Measurements from ENCODE around the gene KAZN.

The KAZN gene

DNA sequence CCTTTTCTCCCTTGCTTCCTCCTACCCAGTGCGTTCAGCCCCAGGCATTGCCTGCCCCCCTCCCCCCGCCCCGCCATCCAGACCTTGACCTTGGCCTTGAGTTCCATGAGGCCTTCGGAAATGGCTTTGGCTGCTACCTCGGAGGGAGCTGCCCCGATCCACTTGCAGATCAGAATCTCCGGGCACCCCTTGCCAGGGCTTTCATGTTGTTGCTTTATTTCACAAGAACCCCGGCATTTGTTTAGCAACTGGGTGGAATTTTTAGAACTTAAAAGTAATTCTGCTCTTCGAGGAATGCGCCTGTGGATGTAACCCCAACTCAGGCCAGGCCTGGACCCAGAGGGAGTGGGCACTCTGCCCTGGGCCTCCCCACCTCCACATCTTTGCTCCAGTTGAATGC, 401.0 kb downstream of the KAZN start:
- ChIA-PET POLR2A (no interaction called here), CTCF (interaction anchor here (0.6 kb wide), 1 partner anchor 1060 kb away, joined by 3 read pairs; no protein-coding TSS in a partner anchor)
- no peak for DNase-seq (ENCODE audit: extremely low spot score)
- TF ChIP-seq SUZ12 (IDR thresholded peaks at IDR 0.05) (no peak), LEF1 (IDR thresholded peaks at IDR 0.05; ENCODE audit: borderline replicate concordance) (no peak), TARDBP (IDR thresholded peaks at IDR 0.05) (no peak)

GRCh38 chr1:15000030-15000429, 401.5 kb downstream of the KAZN start:
- DNase-seq (ENCODE audit: extremely low spot score) = no peak
- ChIA-PET POLR2A (no interaction called here), CTCF (interaction anchor here (0.6 kb wide), 1 partner anchor 1060 kb away, joined by 3 read pairs; no protein-coding TSS in a partner anchor)
- TF ChIP-seq FOXK2 (IDR thresholded peaks at IDR 0.05) (no peak), ARNT (IDR thresholded peaks at IDR 0.05) (no peak), TARDBP (IDR thresholded peaks at IDR 0.05) (no peak)

- no peak for DNase-seq (ENCODE audit: extremely low spot score)
- TF ChIP-seq L3MBTL2 (conservative IDR thresholded peaks at IDR 0.05) = no peak
- TF ChIP-seq SUZ12 (IDR thresholded peaks at IDR 0.05) = no peak
- TF ChIP-seq ZNF384 (IDR thresholded peaks at IDR 0.05) = no peak
- TF ChIP-seq FOXM1 (IDR thresholded peaks at IDR 0.05; ENCODE audit: borderline replicate concordance) = no peak
- no peak for TF ChIP-seq CTBP1 (IDR thresholded peaks at IDR 0.05; ENCODE audit: borderline replicate concordance)
- TF ChIP-seq TARDBP (IDR thresholded peaks at IDR 0.05) = no peak
- TF ChIP-seq ELF4 (IDR thresholded peaks at IDR 0.05) = no peak
- no peak for TF ChIP-seq NFRKB (IDR thresholded peaks at IDR 0.05)
- no peak for TF ChIP-seq SP1 (IDR thresholded peaks at IDR 0.05)
- POLR2A ChIA-PET = no interaction called here
- CTCF ChIA-PET = no interaction called here
Observed at GRCh38 chr1:15000671-15001070, 402.2 kb downstream of the KAZN start.

GRCh38 chr1:15001317-15001915, 402.9 kb downstream of the KAZN start:
- CTCF ChIA-PET = no interaction called here
- DNase-seq (ENCODE audit: extremely low spot score) = no peak
- POLR2A ChIA-PET = no interaction called here
- TF ChIP-seq NFRKB (IDR thresholded peaks at IDR 0.05) = no peak
- TF ChIP-seq, protein P1, sequence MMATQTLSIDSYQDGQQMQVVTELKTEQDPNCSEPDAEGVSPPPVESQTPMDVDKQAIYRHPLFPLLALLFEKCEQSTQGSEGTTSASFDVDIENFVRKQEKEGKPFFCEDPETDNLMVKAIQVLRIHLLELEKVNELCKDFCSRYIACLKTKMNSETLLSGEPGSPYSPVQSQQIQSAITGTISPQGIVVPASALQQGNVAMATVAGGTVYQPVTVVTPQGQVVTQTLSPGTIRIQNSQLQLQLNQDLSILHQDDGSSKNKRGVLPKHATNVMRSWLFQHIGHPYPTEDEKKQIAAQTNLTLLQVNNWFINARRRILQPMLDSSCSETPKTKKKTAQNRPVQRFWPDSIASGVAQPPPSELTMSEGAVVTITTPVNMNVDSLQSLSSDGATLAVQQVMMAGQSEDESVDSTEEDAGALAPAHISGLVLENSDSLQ (IDR thresholded peaks at IDR 0.05) = no peak
- TF ChIP-seq CTBP1 (IDR thresholded peaks at IDR 0.05; ENCODE audit: borderline replicate concordance) = no peak
- TF ChIP-seq ARNT (IDR thresholded peaks at IDR 0.05) = no peak
- TF ChIP-seq TARDBP (IDR thresholded peaks at IDR 0.05) = no peak
- TF ChIP-seq ZNF384 (IDR thresholded peaks at IDR 0.05) = no peak
- TF ChIP-seq SUZ12 (IDR thresholded peaks at IDR 0.05) = no peak
- TF ChIP-seq LEF1 (IDR thresholded peaks at IDR 0.05; ENCODE audit: borderline replicate concordance) = no peak
- TF ChIP-seq FOXA1 (IDR thresholded peaks at IDR 0.05) = no peak

DNA sequence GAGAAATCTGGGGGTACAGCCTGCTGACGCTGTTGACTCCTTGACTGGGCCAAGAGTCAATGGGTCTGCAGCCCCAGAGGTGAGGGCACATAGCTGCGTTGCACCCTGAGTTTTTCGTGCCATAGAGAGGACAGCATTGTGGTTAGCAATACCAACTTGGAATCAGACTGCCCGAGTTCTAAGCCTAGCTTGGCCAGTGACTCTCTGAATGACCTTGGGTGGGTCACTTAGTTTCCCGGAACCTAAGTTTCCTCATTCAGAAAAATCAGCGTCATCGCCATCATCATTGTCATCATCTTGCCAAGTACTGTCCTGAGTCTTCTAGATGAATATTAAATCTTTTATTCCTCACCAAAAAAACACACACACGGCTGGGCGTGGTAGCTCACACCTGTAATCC, 403.8 kb downstream of the KAZN start:
- TF ChIP-seq LEF1 (IDR thresholded peaks at IDR 0.05; ENCODE audit: borderline replicate concordance) (no peak), SP1 (IDR thresholded peaks at IDR 0.05) (no peak), NFRKB (IDR thresholded peaks at IDR 0.05) (no peak), L3MBTL2 (conservative IDR thresholded peaks at IDR 0.05) (no peak)
- DNase-seq (ENCODE audit: extremely low spot score) = no peak
- ChIA-PET POLR2A (no interaction called here), CTCF (no interaction called here)

- TF ChIP-seq CTBP1 (IDR thresholded peaks at IDR 0.05; ENCODE audit: borderline replicate concordance) (no peak), TARDBP (IDR thresholded peaks at IDR 0.05) (no peak), FOXK2 (IDR thresholded peaks at IDR 0.05) (no peak), ARNT (IDR thresholded peaks at IDR 0.05) (no peak), FOXA1 (IDR thresholded peaks at IDR 0.05) (no peak), ZNF384 (IDR thresholded peaks at IDR 0.05) (no peak), L3MBTL2 (conservative IDR thresholded peaks at IDR 0.05) (no peak), SUZ12 (IDR thresholded peaks at IDR 0.05) (no peak), ELF4 (IDR thresholded peaks at IDR 0.05) (no peak), FOXM1 (IDR thresholded peaks at IDR 0.05; ENCODE audit: borderline replicate concordance) (no peak), BHLHE40 (IDR thresholded peaks at IDR 0.05; ENCODE audit: borderline replicate concordance) (no peak), NFRKB (IDR thresholded peaks at IDR 0.05) (no peak), HDGF (IDR thresholded peaks at IDR 0.05; ENCODE audit: borderline replicate concordance) (no peak), LEF1 (IDR thresholded peaks at IDR 0.05; ENCODE audit: borderline replicate concordance) (no peak), SP1 (IDR thresholded peaks at IDR 0.05) (no peak)
- TF ChIP-seq, protein P1 (IDR thresholded peaks at IDR 0.05) = no peak
- POLR2A ChIA-PET = no interaction called here
- CTCF ChIA-PET = no interaction called here
- no peak for DNase-seq (ENCODE audit: extremely low spot score)
Observed at GRCh38 chr1:15004396-15004795, 405.9 kb downstream of the KAZN start.

DNA sequence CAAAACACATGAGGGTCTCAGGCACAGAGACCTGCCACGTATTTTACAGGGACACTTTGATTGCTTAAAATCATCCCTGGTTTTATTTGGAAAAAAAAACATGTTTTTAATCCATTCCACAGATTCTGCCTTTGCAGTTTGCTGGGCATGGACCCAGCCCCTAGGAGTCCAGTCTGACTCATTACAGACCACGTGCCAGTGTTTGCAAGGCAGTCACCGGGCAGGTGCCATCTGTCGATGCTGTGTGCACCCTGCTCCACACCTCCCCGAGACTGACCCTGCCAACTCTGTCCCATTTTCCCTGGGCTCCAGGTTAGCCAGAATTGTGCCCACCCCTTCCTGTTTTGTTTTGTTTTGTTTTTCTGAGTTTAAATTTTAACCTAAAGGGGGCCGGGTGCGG, 406.6 kb downstream of the KAZN start:
- DNase-seq (ENCODE audit: extremely low spot score) = no peak
- ChIA-PET CTCF (no interaction called here), POLR2A (no interaction called here)
- TF ChIP-seq SP1 (IDR thresholded peaks at IDR 0.05) (no peak), HDGF (IDR thresholded peaks at IDR 0.05; ENCODE audit: borderline replicate concordance) (no peak), LEF1 (IDR thresholded peaks at IDR 0.05; ENCODE audit: borderline replicate concordance) (no peak), SUZ12 (IDR thresholded peaks at IDR 0.05) (no peak), FOXK2 (IDR thresholded peaks at IDR 0.05) (no peak), CTBP1 (IDR thresholded peaks at IDR 0.05; ENCODE audit: borderline replicate concordance) (no peak), ELF4 (IDR thresholded peaks at IDR 0.05) (no peak), NFRKB (IDR thresholded peaks at IDR 0.05) (no peak), ARNT (IDR thresholded peaks at IDR 0.05) (no peak), FOXA1 (IDR thresholded peaks at IDR 0.05) (no peak), ZNF384 (IDR thresholded peaks at IDR 0.05) (no peak), BHLHE40 (IDR thresholded peaks at IDR 0.05; ENCODE audit: borderline replicate concordance) (no peak), TARDBP (IDR thresholded peaks at IDR 0.05) (no peak), L3MBTL2 (conservative IDR thresholded peaks at IDR 0.05) (no peak), FOXM1 (IDR thresholded peaks at IDR 0.05; ENCODE audit: borderline replicate concordance) (no peak)
- TF ChIP-seq, protein P1 (IDR thresholded peaks at IDR 0.05) = no peak

All from HEK293T (cell line).